ENCODE data around the gene LTBP1.

The LTBP1 gene

GRCh38 chr2:33131111-33131510 lies 184.4 kb downstream of the LTBP1 start:
- Histone ChIP-seq H2BK15ac (ENCODE audit: low read depth, poor library complexity, severe bottlenecking) (no peak overlapping the region), H3K4me1 (ENCODE audit: control insufficient read depth, insufficient read depth, low read depth, low read length) (peaks cover 9% of the 10 kb centered on the region), H2BK120ac (ENCODE audit: low read depth, low read length) (no peak overlapping the region), H2AFZ (ENCODE audit: low read depth, low read length) (no peak overlapping the region), H4K8ac (ENCODE audit: low read length) (peak overlapping the region; percentile 86), H3K27me3 (ENCODE audit: control insufficient read depth in 1 of 2, insufficient read depth in 1 of 2, low read length in 2 of 2) (no peaks in the 10 kb centered on the region), H3K4me2 (ENCODE audit: low read length, poor library complexity, severe bottlenecking) (no peak overlapping the region), H2BK12ac (ENCODE audit: low read length in 2 of 2) (peak overlapping the region; percentile 80 to 83), H3K9me3 (ENCODE audit: control insufficient read depth, low read length) (no peaks in the 10 kb centered on the region), H3K18ac (ENCODE audit: low read depth in 1 of 2, low read length in 2 of 2) (peak overlapping the region; percentile 52 to 67), H2AK5ac (ENCODE audit: low read length, severe bottlenecking) (peak overlapping the region; percentile 29), H3K4me3 (ENCODE audit: insufficient read depth in 1 of 2, low read depth in 1 of 2, low read length in 2 of 2) (no peak overlapping the region), H3K36me3 (ENCODE audit: control insufficient read depth in 1 of 2, insufficient read depth in 2 of 2, low read depth in 1 of 2, low read length in 2 of 2) (no peaks in the 10 kb centered on the region), H3K27ac (ENCODE audit: low read length, poor library complexity, severe bottlenecking) (no peak overlapping the region), H4K91ac (ENCODE audit: low read length) (no peak overlapping the region), H3K23ac (ENCODE audit: low read length in 2 of 2) (no peak overlapping the region), H3K4ac (ENCODE audit: low read depth in 1 of 2, low read length in 2 of 2) (peak overlapping the region; percentile 37 to 57), H3K14ac (ENCODE audit: low read length in 2 of 2) (peak overlapping the region in 1 of 2 experiments; percentile 57), H3K9ac (ENCODE audit: low read length) (no peak overlapping the region), H3K79me1 (replicated peaks; ENCODE audit: low read length, poor library complexity, severe bottlenecking) (no peaks in the 10 kb centered on the region), H2BK5ac (ENCODE audit: low read depth, low read length, poor library complexity, severe bottlenecking) (no peak overlapping the region)
- DNase-seq: no peak
- 90% methylated on average over 2 of the region's 4 CpGs for WGBS

GRCh38 chr2:33131749-33132148 lies 185.0 kb downstream of the LTBP1 start:
- H3K4me2 ChIP-seq (ENCODE audit: low read length, poor library complexity, severe bottlenecking): no peak overlapping the region
- no peaks in the 10 kb centered on the region for H3K36me3 ChIP-seq (ENCODE audit: control insufficient read depth in 1 of 2, insufficient read depth in 2 of 2, low read depth in 1 of 2, low read length in 2 of 2)
- no peak overlapping the region for H3K9ac ChIP-seq (ENCODE audit: low read length)
- H3K4ac ChIP-seq (ENCODE audit: low read depth in 1 of 2, low read length in 2 of 2): no peak overlapping the region
- no peak overlapping the region for H4K8ac ChIP-seq (ENCODE audit: low read length)
- no peak for DNase-seq
- peaks cover 9% of the 10 kb centered on the region for H3K4me1 ChIP-seq (ENCODE audit: control insufficient read depth, insufficient read depth, low read depth, low read length)
- no peaks in the 10 kb centered on the region for H3K27me3 ChIP-seq (ENCODE audit: control insufficient read depth in 1 of 2, insufficient read depth in 1 of 2, low read length in 2 of 2)
- H3K23ac ChIP-seq (ENCODE audit: low read length in 2 of 2): no peak overlapping the region
- no peak overlapping the region for H3K18ac ChIP-seq (ENCODE audit: low read depth in 1 of 2, low read length in 2 of 2)
- no peak overlapping the region for H2AK5ac ChIP-seq (ENCODE audit: low read length, severe bottlenecking)
- no peak overlapping the region for H2BK12ac ChIP-seq (ENCODE audit: low read length in 2 of 2)
- H3K79me1 ChIP-seq (replicated peaks; ENCODE audit: low read length, poor library complexity, severe bottlenecking): no peaks in the 10 kb centered on the region
- H2BK120ac ChIP-seq (ENCODE audit: low read depth, low read length): no peak overlapping the region
- H4K91ac ChIP-seq (ENCODE audit: low read length): no peak overlapping the region
- H3K4me3 ChIP-seq (ENCODE audit: insufficient read depth in 1 of 2, low read depth in 1 of 2, low read length in 2 of 2): no peak overlapping the region
- no peak overlapping the region for H3K14ac ChIP-seq (ENCODE audit: low read length in 2 of 2)
- no peak overlapping the region for H2BK5ac ChIP-seq (ENCODE audit: low read depth, low read length, poor library complexity, severe bottlenecking)
- H2AFZ ChIP-seq (ENCODE audit: low read depth, low read length): no peak overlapping the region
- 81% methylated on average over 1 of the region's 2 CpGs for WGBS
- H3K9me3 ChIP-seq (ENCODE audit: control insufficient read depth, low read length): no peaks in the 10 kb centered on the region
- no peak overlapping the region for H3K27ac ChIP-seq (ENCODE audit: low read length, poor library complexity, severe bottlenecking)
- no peak overlapping the region for H2BK15ac ChIP-seq (ENCODE audit: low read depth, poor library complexity, severe bottlenecking)

GRCh38 chr2:33133454-33133952 lies 186.8 kb downstream of the LTBP1 start:
- H3K23ac ChIP-seq (ENCODE audit: low read length in 2 of 2): no peak overlapping the region
- H4K8ac ChIP-seq (ENCODE audit: low read length): peak overlapping the region; percentile 41
- peak overlapping the region; percentile 20 to 37 for H2BK12ac ChIP-seq (ENCODE audit: low read length in 2 of 2)
- H2AFZ ChIP-seq (ENCODE audit: low read depth, low read length): no peak overlapping the region
- H2AK5ac ChIP-seq (ENCODE audit: low read length, severe bottlenecking): peak overlapping the region; percentile 49
- no peak overlapping the region for H3K14ac ChIP-seq (ENCODE audit: low read length in 2 of 2)
- H3K27ac ChIP-seq (ENCODE audit: low read length, poor library complexity, severe bottlenecking): peak overlapping the region; percentile 39
- H3K27me3 ChIP-seq (ENCODE audit: control insufficient read depth in 1 of 2, insufficient read depth in 1 of 2, low read length in 2 of 2): no peaks in the 10 kb centered on the region
- H2BK120ac ChIP-seq (ENCODE audit: low read depth, low read length): peak overlapping the region; percentile 19
- no peaks in the 10 kb centered on the region for H3K36me3 ChIP-seq (ENCODE audit: control insufficient read depth in 1 of 2, insufficient read depth in 2 of 2, low read depth in 1 of 2, low read length in 2 of 2)
- peak overlapping the region in 1 of 2 experiments; percentile 19 for H3K4ac ChIP-seq (ENCODE audit: low read depth in 1 of 2, low read length in 2 of 2)
- H3K18ac ChIP-seq (ENCODE audit: low read depth in 1 of 2, low read length in 2 of 2): peak overlapping the region; percentile 34 to 67
- no peaks in the 10 kb centered on the region for H3K9me3 ChIP-seq (ENCODE audit: control insufficient read depth, low read length)
- H2BK5ac ChIP-seq (ENCODE audit: low read depth, low read length, poor library complexity, severe bottlenecking): no peak overlapping the region
- H3K4me3 ChIP-seq (ENCODE audit: insufficient read depth in 1 of 2, low read depth in 1 of 2, low read length in 2 of 2): peak overlapping the region in 1 of 2 experiments; percentile 82
- H3K4me1 ChIP-seq (ENCODE audit: control insufficient read depth, insufficient read depth, low read depth, low read length): peaks cover 9% of the 10 kb centered on the region
- DNase-seq: peak; percentile 63
- WGBS: 80% methylated on average over 7 of the region's 7 CpGs
- H2BK15ac ChIP-seq (ENCODE audit: low read depth, poor library complexity, severe bottlenecking): no peak overlapping the region
- no peak overlapping the region for H3K4me2 ChIP-seq (ENCODE audit: low read length, poor library complexity, severe bottlenecking)
- no peaks in the 10 kb centered on the region for H3K79me1 ChIP-seq (replicated peaks; ENCODE audit: low read length, poor library complexity, severe bottlenecking)
- H3K9ac ChIP-seq (ENCODE audit: low read length): peak overlapping the region; percentile 87
- peak overlapping the region; percentile 41 for H4K91ac ChIP-seq (ENCODE audit: low read length)

- whole genome bisulfite sequencing: 22% methylated on average over 14 of the region's 14 CpGs
- Histone ChIP-seq H4K8ac (ENCODE audit: low read length) (no peak overlapping the region), H3K23ac (ENCODE audit: low read length in 2 of 2) (no peak overlapping the region), H3K27ac (ENCODE audit: low read length, poor library complexity, severe bottlenecking) (peak overlapping the region; percentile 39), H3K4me1 (ENCODE audit: control insufficient read depth, insufficient read depth, low read depth, low read length) (peaks cover 9% of the 10 kb centered on the region), H2AK5ac (ENCODE audit: low read length, severe bottlenecking) (no peak overlapping the region), H2AFZ (ENCODE audit: low read depth, low read length) (no peak overlapping the region), H3K9ac (ENCODE audit: low read length) (peak overlapping the region; percentile 87), H3K4me2 (ENCODE audit: low read length, poor library complexity, severe bottlenecking) (peak overlapping the region; percentile 50), H2BK15ac (ENCODE audit: low read depth, poor library complexity, severe bottlenecking) (no peak overlapping the region), H3K79me1 (replicated peaks; ENCODE audit: low read length, poor library complexity, severe bottlenecking) (no peaks in the 10 kb centered on the region), H2BK120ac (ENCODE audit: low read depth, low read length) (peak overlapping the region; percentile 19), H3K14ac (ENCODE audit: low read length in 2 of 2) (no peak overlapping the region), H2BK5ac (ENCODE audit: low read depth, low read length, poor library complexity, severe bottlenecking) (no peak overlapping the region), H3K9me3 (ENCODE audit: control insufficient read depth, low read length) (no peaks in the 10 kb centered on the region), H4K91ac (ENCODE audit: low read length) (peak overlapping the region; percentile 41), H3K4ac (ENCODE audit: low read depth in 1 of 2, low read length in 2 of 2) (no peak overlapping the region), H3K4me3 (ENCODE audit: insufficient read depth in 1 of 2, low read depth in 1 of 2, low read length in 2 of 2) (peak overlapping the region in 1 of 2 experiments; percentile 82), H2BK12ac (ENCODE audit: low read length in 2 of 2) (peak overlapping the region; percentile 20 to 23), H3K18ac (ENCODE audit: low read depth in 1 of 2, low read length in 2 of 2) (peak overlapping the region; percentile 25 to 81), H3K27me3 (ENCODE audit: control insufficient read depth in 1 of 2, insufficient read depth in 1 of 2, low read length in 2 of 2) (no peaks in the 10 kb centered on the region), H3K36me3 (ENCODE audit: control insufficient read depth in 1 of 2, insufficient read depth in 2 of 2, low read depth in 1 of 2, low read length in 2 of 2) (no peaks in the 10 kb centered on the region)
- peak; percentile 96 for DNase-seq
Observed at GRCh38 chr2:33134086-33134771, 187.5 kb downstream of the LTBP1 start.
